ENCODE results near the gene HECW1.

- TF ChIP-seq CTCF (IDR thresholded peaks at IDR 0.05) (no peak), EZH2 (IDR thresholded peaks at IDR 0.05; ENCODE audit: borderline replicate concordance, insufficient read depth, low read depth, low read length, poor library complexity, severe bottlenecking) (no peak)
These were observed 122.5 kb downstream of the HECW1 start for GRCh38 chr7:43234968-43235367.

All from B cell (primary cell).